ENCODE data around the gene TXN2.
"Not testable (repeated sequence)": the region's sequence is repeated elsewhere in the genome, so short reads cannot be mapped to it uniquely, and the experiment has no call there.

TXN2 gene

DNA sequence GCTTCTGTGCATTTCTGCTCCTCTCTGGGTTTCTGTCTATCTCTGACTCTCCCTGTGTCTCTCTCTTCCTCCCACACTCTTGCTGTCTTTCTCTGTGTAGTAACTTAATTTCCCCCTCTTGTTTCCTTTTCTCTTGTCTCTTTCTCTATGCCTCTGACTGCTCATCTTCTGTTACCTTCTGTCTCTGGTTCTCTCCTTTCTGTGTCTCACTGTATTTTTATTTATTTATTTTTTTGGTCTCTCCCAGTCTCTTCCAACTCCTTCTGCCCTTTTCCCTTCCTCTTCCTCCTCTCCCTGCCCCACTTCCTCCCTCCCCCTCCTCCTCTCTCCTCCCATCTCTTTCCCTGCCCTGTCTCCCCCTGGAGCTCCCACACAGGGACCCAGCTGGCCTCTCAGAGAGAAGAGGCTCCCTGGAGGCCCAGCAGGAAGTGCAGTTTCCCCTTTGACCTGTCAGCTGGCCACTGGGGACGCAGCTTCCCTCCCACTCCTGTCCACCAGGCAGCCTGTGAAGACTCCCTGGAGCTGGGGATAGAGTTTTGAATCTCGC, 55.4 kb downstream of the TXN2 start:
- ChIA-PET POLR2A (interaction anchor here (0.7 kb wide), 1 partner anchor 14 kb away, joined by 8 read pairs; no protein-coding TSS in a partner anchor), CTCF (no interaction called here)
- TF ChIP-seq, protein P1, sequence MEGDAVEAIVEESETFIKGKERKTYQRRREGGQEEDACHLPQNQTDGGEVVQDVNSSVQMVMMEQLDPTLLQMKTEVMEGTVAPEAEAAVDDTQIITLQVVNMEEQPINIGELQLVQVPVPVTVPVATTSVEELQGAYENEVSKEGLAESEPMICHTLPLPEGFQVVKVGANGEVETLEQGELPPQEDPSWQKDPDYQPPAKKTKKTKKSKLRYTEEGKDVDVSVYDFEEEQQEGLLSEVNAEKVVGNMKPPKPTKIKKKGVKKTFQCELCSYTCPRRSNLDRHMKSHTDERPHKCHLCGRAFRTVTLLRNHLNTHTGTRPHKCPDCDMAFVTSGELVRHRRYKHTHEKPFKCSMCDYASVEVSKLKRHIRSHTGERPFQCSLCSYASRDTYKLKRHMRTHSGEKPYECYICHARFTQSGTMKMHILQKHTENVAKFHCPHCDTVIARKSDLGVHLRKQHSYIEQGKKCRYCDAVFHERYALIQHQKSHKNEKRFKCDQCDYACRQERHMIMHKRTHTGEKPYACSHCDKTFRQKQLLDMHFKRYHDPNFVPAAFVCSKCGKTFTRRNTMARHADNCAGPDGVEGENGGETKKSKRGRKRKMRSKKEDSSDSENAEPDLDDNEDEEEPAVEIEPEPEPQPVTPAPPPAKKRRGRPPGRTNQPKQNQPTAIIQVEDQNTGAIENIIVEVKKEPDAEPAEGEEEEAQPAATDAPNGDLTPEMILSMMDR (IDR thresholded peaks at IDR 0.05; ENCODE audit: control extremely low read depth, extremely low read depth, low read depth, missing control alignments), result no peak
- no peak for DNase-seq (ENCODE audit: extremely low spot score)

DNA sequence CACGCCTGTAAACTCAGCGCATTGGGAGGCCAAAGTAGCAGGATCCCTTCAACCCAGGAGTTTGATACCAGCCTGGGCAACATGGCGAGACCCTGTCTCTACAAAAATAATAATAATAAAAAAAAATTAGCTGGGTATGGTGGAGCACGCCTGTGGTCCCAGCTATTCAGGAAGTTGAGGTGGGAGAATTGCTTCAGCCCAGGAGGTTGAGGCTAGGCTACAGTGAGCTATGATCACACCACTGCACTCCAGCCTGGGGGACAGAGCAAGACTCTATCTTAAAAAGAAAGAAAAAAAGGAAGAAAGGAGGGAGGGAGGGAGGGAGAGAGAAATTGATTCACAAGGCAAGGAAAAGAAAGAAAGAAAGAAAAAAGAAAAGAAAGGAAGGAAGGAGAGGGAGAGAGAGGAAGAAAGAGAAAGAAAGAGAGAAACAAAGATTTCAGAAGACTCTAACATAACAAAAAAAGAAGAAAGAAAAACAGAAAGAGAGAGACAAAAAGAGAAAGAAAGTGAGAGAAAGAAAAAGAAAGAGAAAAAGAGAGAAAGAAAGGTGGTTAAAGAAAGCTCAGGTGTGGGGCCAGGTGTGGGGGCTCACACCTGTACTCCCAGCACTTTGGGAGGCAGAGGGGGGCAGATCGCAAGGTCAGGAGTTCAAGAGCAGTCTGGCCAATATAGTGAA, 56.4 kb downstream of the TXN2 start:
- ChIA-PET CTCF (interaction anchor here (1.1 to 1.8 kb wide), 2 partner anchors 7 to 11 kb away, joined by 4 read pairs; no protein-coding TSS in a partner anchor), POLR2A (no interaction called here)
- TF ChIP-seq, protein P1 (IDR thresholded peaks at IDR 0.05; ENCODE audit: control extremely low read depth, extremely low read depth, low read depth, missing control alignments), result no peak
- DNase-seq (ENCODE audit: extremely low spot score), result no peak

DNA sequence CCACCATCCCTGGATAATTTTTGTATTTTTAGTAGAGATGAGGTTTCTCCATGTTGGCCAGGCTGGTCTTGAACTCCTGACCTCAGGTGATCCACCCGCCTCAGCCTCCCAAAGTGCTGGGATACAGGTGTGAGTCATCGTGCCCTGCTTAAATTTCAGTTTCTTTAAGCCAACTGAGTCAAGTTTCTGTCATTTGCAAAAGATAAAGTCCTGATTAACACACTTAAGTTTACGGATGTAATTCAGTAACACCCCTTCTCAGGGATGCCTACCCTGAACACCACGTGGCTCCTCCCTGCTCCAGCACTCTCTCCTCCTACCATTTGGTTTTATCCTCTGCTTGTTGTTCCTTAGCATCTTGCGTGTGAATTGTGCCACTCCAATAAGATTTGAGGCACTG, 57.0 kb downstream of the TXN2 start:
- CTCF ChIA-PET, result interaction anchor here (1.1 to 1.8 kb wide), 2 partner anchors 8 to 11 kb away, joined by 4 read pairs; no protein-coding TSS in a partner anchor
- DNase-seq (ENCODE audit: extremely low spot score); POLR2A ChIA-PET: not testable (repeated sequence)

DNA sequence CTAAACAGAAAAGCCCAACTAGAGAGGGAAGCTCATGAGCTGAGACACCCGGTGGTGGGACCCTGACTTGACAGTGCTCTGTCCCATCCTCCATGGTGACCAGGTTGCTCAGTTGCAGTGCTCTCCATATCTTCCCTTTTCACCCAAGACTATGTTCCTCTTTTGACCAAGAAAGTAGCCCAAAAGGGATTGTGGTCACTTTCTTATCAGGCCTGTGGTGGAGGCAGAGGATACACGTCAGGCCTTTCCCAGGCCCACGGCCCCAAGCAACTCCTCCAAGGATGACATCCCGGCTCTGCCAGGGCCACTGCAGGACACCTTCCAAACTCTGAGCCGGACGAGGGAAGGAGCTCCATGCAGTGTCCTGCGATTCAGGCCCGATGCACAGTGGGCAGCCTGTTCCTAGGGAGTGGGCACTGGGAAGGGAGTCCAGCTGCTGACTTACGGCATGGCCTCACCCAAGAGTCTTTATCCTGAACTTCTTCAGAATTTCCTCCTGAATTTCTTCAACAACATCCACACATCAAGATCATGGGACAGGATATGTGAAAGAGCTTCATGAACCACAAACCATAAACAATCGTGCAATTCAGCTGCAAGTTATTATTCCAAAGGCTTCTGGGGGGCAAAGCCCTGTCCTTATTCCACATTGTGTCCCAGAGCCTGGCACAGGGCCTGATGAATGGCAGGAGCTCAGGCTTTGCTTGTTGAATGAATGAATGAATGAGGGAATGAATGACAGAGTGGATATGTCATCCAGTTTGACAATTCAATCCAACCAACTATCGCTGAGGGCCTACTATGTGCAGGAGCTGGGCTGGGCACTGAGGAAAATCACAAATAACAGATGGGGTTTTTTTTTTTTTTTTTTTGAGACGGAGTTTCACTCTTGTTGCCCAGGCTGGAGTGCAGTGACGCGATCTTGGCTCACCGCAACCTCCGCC, 57.7 kb downstream of the TXN2 start:
- ChIA-PET POLR2A (no interaction called here), CTCF (interaction anchor here (1.1 to 1.9 kb wide), 4 partner anchors 9 to 123 kb away, joined by 4 to 5 read pairs (median 4); no protein-coding TSS in a partner anchor)
- DNase-seq (ENCODE audit: extremely low spot score), result no peak
- TF ChIP-seq, protein P1 (IDR thresholded peaks at IDR 0.05; ENCODE audit: control extremely low read depth, extremely low read depth, low read depth, missing control alignments), result no peak

DNA sequence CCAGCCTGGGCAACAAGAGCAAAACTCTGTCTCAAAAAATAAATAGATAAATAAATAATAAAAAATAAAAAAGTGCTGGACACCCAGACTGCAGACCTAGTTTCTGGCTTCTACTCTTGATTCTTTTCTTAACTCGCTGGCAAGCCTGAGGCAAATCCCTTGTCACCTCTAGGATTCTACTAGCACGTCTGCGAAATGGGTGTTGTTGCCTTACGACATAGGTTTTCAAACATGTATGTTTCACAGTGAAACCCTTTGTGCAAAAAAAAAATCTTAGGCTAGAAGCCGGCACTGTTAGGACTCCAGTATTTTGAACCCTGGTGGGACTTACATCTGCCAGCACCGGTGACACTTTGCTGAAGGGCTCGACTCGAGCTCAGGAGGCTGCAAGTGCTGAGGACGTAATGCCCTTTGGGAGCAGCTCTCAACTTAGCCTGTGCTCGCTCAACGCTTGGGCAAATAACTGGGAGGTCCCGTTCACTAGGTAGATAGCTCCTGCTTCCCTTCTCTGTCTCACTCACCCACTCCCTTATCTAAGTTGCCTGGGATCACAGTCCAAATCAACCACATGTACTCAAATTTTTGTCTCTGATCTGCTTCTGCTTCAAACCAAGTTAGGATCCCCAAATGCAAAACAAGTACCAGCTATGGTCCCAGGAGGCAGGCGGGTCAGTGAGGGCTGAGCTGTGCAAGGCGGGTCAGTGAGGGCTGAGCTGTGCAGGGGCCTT, 59.0 kb downstream of the TXN2 start:
- ChIA-PET CTCF (interaction anchor here (1.0 to 1.9 kb wide), 3 partner anchors 13 to 122 kb away, joined by 3 to 5 read pairs (median 4); no protein-coding TSS in a partner anchor), POLR2A (no interaction called here)
- no peak for DNase-seq (ENCODE audit: extremely low spot score)
- TF ChIP-seq, protein P1 (IDR thresholded peaks at IDR 0.05; ENCODE audit: control extremely low read depth, extremely low read depth, low read depth, missing control alignments), result no peak

DNA sequence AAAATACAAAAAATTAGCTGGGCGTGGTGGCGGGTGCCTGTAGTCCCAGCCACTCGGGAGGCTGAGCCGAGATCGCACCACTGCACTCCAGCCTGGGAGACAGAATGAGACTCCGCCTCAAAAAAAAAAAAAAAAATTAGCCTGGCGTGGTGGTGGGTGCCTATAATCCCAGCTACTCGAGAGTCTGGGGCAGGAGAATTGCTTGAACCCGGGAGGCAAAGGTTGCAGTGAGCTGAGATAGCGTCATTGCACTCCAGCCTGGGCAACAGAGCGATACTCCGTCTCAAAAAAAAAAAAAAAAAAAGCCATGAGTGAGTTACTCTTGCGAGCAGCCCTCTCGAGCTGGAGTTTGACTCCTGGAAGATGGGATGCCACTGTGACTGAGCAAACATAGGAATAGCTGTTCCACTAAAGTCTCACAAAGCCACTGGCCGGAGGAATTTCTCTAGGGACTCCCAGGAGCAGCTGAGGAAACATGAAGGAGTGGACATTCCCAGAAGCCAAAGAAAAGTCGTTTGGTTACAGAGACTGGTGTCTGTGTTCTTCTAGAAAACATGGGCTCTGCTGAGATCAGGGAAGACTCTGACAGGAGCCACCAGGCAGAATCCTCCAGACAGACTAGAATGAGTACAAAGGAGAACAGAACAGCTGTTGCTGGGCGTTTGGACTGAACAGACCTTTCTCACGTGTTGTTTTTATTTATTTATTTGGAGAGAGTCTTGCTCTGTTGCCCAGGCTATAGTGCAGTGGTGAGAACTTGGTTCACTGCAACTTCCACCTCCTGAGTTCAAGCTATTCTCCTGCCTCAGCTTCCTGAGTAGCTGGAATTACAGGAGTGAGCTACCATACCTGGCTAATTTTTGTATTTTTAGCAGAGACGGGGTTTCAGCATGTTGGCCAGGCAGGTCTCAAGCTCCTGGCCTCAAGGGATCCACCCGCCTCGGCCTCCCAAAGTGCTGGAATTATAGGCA, 61.2 kb downstream of the TXN2 start:
- CTCF ChIA-PET, result interaction anchor here (1.2 to 1.6 kb wide), 2 partner anchors 13 to 16 kb away, joined by 3 to 7 read pairs; no protein-coding TSS in a partner anchor
- DNase-seq (ENCODE audit: extremely low spot score), result no peak
- TF ChIP-seq, protein P1 (IDR thresholded peaks at IDR 0.05; ENCODE audit: control extremely low read depth, extremely low read depth, low read depth, missing control alignments), result no peak
- POLR2A ChIA-PET, result no interaction called here
